ENCODE results near the gene METTL1.

METTL1 gene

GRCh38 chr12:57735952-57736740 is 35.8 kb downstream of the METTL1 start:
- no peak for DNase-seq

GRCh38 chr12:57735198-57735855 is 36.6 kb downstream of the METTL1 start:
- no peak for DNase-seq

- DNase-seq, result no peak
Measured at GRCh38 chr12:57734591-57734990, 37.3 kb downstream of the METTL1 start.

GRCh38 chr12:57733928-57734327 is 38.0 kb downstream of the METTL1 start:
- no peak for DNase-seq

GRCh38 chr12:57732726-57733593 is 38.9 kb downstream of the METTL1 start:
- no peak for DNase-seq

- no peak for DNase-seq
Measured at GRCh38 chr12:57732270-57732669, 39.6 kb downstream of the METTL1 start.

- no peak for DNase-seq
Measured at GRCh38 chr12:57731411-57732080, 40.4 kb downstream of the METTL1 start.

- no peak for DNase-seq
Measured at GRCh38 chr12:57730336-57731067, 41.4 kb downstream of the METTL1 start.

GRCh38 chr12:57729321-57729844 is 42.5 kb downstream of the METTL1 start:
- no peak for DNase-seq

GRCh38 chr12:57727758-57728395 is 44.0 kb downstream of the METTL1 start:
- no peak for DNase-seq

- no peak for DNase-seq
Measured at GRCh38 chr12:57726884-57727757, 44.8 kb downstream of the METTL1 start.

- peak; percentile 99 for DNase-seq
Measured at GRCh38 chr12:57726151-57726883, 45.6 kb downstream of the METTL1 start.

- DNase-seq, result no peak
Measured at GRCh38 chr12:57725851-57726150, 46.1 kb downstream of the METTL1 start.

GRCh38 chr12:57724936-57725740 is 46.8 kb downstream of the METTL1 start:
- no peak for DNase-seq

GRCh38 chr12:57724003-57724935 is 47.6 kb downstream of the METTL1 start:
- no peak for DNase-seq

- no peak for DNase-seq
Measured at GRCh38 chr12:57723630-57723962, 48.3 kb downstream of the METTL1 start.

- no peak for DNase-seq
Measured at GRCh38 chr12:57722716-57723629, 48.9 kb downstream of the METTL1 start.
